ENCODE measurements around the gene CSRNP3. TPM values are rescaled to one million over a fixed set of nuclear protein-coding genes. Genes with fewer than 3 reads are reported as not detected.

The CSRNP3 gene
- total and polyA plus RNA-seq, 12 donors = 0.77 to 9.4 (median 4.7) TPM

DNA sequence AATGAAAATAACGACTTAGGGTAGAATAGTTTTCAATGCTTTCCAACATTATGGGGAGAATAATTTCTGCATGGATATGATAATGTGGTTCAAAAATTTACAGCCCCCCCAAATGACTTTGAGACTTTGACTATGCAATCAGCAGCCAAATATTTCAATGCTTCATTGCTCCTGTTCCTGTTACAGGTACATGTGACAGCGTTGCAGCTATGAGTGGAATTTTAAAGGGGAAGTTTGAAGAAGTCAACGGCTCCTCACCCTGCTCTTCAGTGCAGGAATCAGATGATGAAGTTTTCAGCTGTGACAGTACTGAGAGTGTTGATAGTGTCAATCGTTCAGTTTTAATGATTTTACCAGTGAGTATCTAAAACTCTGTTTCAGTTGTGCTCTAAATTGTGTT lies 25.1 kb downstream of the CSRNP3 start:
- intact Hi-C loops (cut with DNase I) = no loop called here
- no peak for DNase-seq
- whole genome bisulfite sequencing, 2 donors = 60 to 65% methylated on average over 4 of the region's 4 CpGs
- no peak overlapping the region for H3K4me3 ChIP-seq
- no peak for ATAC-seq
- TF ChIP-seq, protein P1, sequence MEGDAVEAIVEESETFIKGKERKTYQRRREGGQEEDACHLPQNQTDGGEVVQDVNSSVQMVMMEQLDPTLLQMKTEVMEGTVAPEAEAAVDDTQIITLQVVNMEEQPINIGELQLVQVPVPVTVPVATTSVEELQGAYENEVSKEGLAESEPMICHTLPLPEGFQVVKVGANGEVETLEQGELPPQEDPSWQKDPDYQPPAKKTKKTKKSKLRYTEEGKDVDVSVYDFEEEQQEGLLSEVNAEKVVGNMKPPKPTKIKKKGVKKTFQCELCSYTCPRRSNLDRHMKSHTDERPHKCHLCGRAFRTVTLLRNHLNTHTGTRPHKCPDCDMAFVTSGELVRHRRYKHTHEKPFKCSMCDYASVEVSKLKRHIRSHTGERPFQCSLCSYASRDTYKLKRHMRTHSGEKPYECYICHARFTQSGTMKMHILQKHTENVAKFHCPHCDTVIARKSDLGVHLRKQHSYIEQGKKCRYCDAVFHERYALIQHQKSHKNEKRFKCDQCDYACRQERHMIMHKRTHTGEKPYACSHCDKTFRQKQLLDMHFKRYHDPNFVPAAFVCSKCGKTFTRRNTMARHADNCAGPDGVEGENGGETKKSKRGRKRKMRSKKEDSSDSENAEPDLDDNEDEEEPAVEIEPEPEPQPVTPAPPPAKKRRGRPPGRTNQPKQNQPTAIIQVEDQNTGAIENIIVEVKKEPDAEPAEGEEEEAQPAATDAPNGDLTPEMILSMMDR (IDR thresholded peaks at IDR 0.05) = no peak
- H3K9me3 ChIP-seq = no peaks in the 10 kb centered on the region
- H3K27ac ChIP-seq = no peak overlapping the region
- H3K27me3 ChIP-seq = no peaks in the 10 kb centered on the region
- H3K4me1 ChIP-seq = no peaks in the 10 kb centered on the region
- H3K36me3 ChIP-seq = peaks cover 0 to 9% (median 0%) of the 10 kb centered on the region in 9 donors

DNA sequence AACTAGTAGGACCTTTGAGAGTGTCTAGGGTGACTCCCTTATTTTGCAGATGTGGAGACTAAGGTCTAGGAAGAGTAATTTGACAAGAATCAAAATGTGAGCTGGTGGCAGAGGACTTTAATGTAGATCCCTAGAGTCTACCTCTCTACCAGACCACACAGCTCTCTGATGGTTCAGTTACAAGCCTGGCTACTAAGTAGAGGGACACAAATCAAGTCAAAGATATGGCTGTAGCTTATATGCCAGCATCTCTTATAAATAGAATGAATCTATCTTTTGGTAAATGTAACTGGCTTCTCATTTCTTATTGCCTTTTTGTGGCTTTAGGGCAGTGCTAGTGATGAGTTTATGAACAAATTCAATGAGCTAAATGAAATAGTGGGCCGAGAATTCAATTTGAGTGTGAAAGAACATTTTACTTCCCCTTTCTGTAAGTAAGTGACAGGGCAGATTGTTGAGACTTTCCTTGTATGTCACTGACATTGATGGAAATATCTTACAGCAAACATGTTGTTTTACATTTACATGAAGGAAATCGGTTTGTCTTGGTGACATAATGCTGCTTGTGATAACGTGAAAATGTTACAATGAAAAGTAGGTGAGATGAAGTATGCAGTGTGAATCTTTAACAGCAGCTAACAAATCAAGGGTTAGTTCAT lies 28.3 kb downstream of the CSRNP3 start:
- Histone ChIP-seq H3K4me3 (no peak overlapping the region), H3K4me1 (no peaks in the 10 kb centered on the region), H3K27me3 (no peaks in the 10 kb centered on the region), H3K36me3 (peaks cover 0 to 9% (median 0%) of the 10 kb centered on the region in 9 donors), H3K27ac (no peak overlapping the region), H3K9me3 (no peaks in the 10 kb centered on the region)
- intact Hi-C loops (cut with DNase I) = no loop called here
- ATAC-seq = no peak
- no peak for DNase-seq
- TF ChIP-seq, protein P1 (IDR thresholded peaks at IDR 0.05) = no peak
- WGBS, 2 donors = 65 to 79% methylated on average over 3 of the region's 3 CpGs

GRCh38 chr2:165499131-165499530 lies 29.6 kb downstream of the CSRNP3 start:
- 88 to 91% methylated on average over 3 of the region's 3 CpGs for WGBS, 2 donors
- no peak overlapping the region for H3K27ac ChIP-seq
- no peaks in the 10 kb centered on the region for H3K9me3 ChIP-seq
- no peak for DNase-seq
- H3K27me3 ChIP-seq = no peaks in the 10 kb centered on the region
- no peak for ATAC-seq
- H3K36me3 ChIP-seq = peaks cover 0 to 9% (median 0%) of the 10 kb centered on the region in 9 donors
- TF ChIP-seq, protein P1 (IDR thresholded peaks at IDR 0.05) = no peak
- no peak overlapping the region for H3K4me3 ChIP-seq
- H3K4me1 ChIP-seq = no peaks in the 10 kb centered on the region
- intact Hi-C loops (cut with DNase I) = no loop called here

GRCh38 chr2:165500001-165500400 lies 30.5 kb downstream of the CSRNP3 start:
- TF ChIP-seq, protein P1 (IDR thresholded peaks at IDR 0.05) = no peak
- intact Hi-C loops (cut with DNase I) = no loop called here
- H3K36me3 ChIP-seq = peaks cover 0 to 8% (median 0%) of the 10 kb centered on the region in 9 donors

More at GRCh38 chr2:165500001-165500400, 30.5 kb downstream of the CSRNP3 start:
- Histone ChIP-seq H3K27me3 (no peaks in the 10 kb centered on the region), H3K27ac (no peak overlapping the region), H3K9me3 (no peaks in the 10 kb centered on the region), H3K4me3 (no peak overlapping the region), H3K4me1 (no peaks in the 10 kb centered on the region)
- no peak for ATAC-seq
- no peak for DNase-seq
- 95 to 100% methylated on average over 2 of the region's 2 CpGs for WGBS, 2 donors
